Measurements from ENCODE around the gene KIF12. TPM values are rescaled to one million over a fixed set of nuclear protein-coding genes. Genes with fewer than 3 reads are reported as not detected.

The KIF12 gene
- total RNA-seq, 1 experiment from 2014 or later, result 54.6 TPM

DNA sequence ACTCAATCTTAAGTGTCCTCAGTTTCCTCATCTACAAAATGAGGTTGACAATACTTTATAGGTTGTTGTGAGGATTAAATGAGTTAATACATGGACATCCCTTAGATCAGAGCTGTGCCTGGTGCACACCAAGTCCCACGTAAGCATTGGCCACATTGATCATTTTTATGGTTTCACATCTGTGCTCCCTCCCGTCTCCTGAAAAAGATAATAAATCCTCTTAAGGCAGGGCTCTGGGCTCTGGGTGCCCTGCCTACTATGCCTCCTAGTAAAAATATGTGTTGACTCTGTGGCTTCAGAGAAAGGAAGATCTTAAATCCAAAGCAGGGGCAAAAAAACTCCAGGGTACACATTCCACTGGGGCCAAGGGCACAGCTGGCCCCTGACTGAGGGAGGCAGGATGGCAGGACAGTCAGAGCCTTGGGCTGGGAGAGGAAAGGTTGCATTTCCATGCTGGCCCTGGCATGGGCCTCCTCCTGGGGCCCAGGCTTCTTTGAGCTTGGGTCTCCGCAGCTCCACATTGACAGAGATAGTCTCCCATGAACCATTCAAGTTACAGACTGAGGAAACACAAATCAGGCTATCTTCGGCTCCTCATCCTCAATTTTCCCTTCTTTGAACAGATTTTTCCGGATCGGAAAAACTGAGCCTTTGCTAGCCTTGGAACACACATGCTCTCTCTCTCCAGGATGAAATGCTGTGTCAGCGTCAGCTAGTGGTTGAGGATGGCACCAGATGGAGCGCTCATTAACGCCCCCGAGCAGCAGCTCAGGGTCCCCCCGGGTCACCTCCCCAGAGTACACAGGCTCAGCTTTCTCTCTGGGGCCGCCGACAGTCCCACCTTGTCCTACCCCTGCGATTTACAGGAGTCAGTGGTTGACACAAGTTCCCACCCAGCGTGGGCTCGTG lies 22.4 kb upstream of the KIF12 start:
- POLR2A ChIA-PET, result no interaction called here
- CTCF ChIA-PET, result interaction anchor here (0.6 kb wide), 1 partner anchor 13 kb away, joined by 5 read pairs; no protein-coding TSS in a partner anchor
- TF ChIP-seq CTCF (IDR thresholded peaks at IDR 0.05; ENCODE audit: insufficient read depth in 1 of 2, low read depth in 1 of 2, low read length in 1 of 2, severe bottlenecking in 1 of 2, unreplicated experiment in 1 of 2), result no peak
- no peaks in the 10 kb centered on the region for H3K36me3 Mint-ChIP-seq (ENCODE audit: insufficient read depth, unreplicated experiment)
- peaks cover 11% of the 10 kb centered on the region for H3K9me3 Mint-ChIP-seq (ENCODE audit: unreplicated experiment)
- no peaks in the 10 kb centered on the region for H3K27me3 ChIP-seq (replicated peaks; ENCODE audit: control insufficient read depth, insufficient read depth, low read length)
- no peaks in the 10 kb centered on the region for H3K36me3 ChIP-seq (ENCODE audit: control insufficient read depth, insufficient read depth, low read length)
- BruUV-seq (replicated peaks), result no TSS peak
- peak in 1 of 2 experiments; percentile 23 for DNase-seq
- H3K4me3 Mint-ChIP-seq (ENCODE audit: unreplicated experiment), result no peak overlapping the region
- no peak overlapping the region for H3K27ac Mint-ChIP-seq (ENCODE audit: unreplicated experiment)
- peaks cover 60% of the 10 kb centered on the region for H3K4me1 ChIP-seq
- intact Hi-C loops (cut with micrococcal nuclease; ENCODE audit: unreplicated experiment), result no loop called here
- no peaks in the 10 kb centered on the region for H3K27me3 Mint-ChIP-seq (ENCODE audit: insufficient read depth, unreplicated experiment)
- H3K4me3 ChIP-seq (ENCODE audit: low read depth, low read length), result no peak overlapping the region
- H3K4me1 Mint-ChIP-seq (ENCODE audit: low read depth, unreplicated experiment), result peaks cover 35% of the 10 kb centered on the region
- no peaks in the 10 kb centered on the region for H3K9me3 ChIP-seq

DNA sequence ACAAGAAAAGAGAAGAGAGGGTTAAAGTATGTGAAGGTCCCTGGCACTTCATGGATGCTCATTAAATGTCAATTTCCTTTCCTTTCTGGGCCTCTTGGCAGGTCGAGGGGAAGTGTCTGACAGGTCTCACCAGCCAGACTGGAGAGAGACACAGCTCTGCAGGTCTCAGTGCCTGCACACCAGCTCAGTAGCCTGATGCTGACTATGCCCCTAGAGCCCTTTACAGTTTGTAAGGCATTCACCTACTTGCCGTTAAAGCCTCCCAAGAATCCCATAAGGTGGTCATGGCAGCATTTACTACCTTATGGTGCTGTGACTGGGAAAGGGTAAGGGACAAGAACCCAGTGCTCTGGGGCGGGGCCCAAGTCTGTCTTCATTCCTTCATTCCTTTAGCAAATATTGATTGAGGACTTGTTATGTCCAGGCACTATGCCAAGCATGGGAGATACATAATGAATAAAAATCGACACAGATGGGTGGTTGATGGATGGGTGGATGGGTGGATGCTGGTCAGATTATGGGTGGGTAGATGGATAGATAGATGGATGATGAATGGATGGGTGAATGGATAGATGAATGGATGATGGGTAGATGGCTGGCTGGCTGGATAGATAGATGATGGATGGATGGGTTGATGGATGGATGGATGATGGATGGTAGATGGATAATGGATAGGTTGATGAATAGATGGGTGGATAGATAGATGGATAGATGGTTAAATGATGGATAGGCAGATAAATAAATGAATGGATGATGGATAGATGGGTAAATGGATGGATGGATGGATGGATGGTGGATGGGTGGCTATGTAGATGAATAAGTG lies 21.3 kb upstream of the KIF12 start:
- Histone ChIP-seq H3K4me1 (peaks cover 64% of the 10 kb centered on the region), H3K4me3 (ENCODE audit: low read depth, low read length) (no peak overlapping the region), H3K36me3 (ENCODE audit: control insufficient read depth, insufficient read depth, low read length) (no peaks in the 10 kb centered on the region), H3K9me3 (no peaks in the 10 kb centered on the region), H3K27me3 (replicated peaks; ENCODE audit: control insufficient read depth, insufficient read depth, low read length) (no peaks in the 10 kb centered on the region)
- H3K9me3 Mint-ChIP-seq (ENCODE audit: unreplicated experiment), result peaks cover 11% of the 10 kb centered on the region
- BruUV-seq (replicated peaks), result no TSS peak
- ChIA-PET CTCF (interaction anchor here (0.5 to 2.8 kb wide), 2 partner anchors 12 to 154 kb away, joined by 4 to 16 read pairs; no protein-coding TSS in a partner anchor), POLR2A (no interaction called here)
- peaks cover 35% of the 10 kb centered on the region for H3K4me1 Mint-ChIP-seq (ENCODE audit: low read depth, unreplicated experiment)
- H3K27me3 Mint-ChIP-seq (ENCODE audit: insufficient read depth, unreplicated experiment), result no peaks in the 10 kb centered on the region
- H3K27ac Mint-ChIP-seq (ENCODE audit: unreplicated experiment), result no peak overlapping the region
- TF ChIP-seq CTCF (IDR thresholded peaks at IDR 0.05; ENCODE audit: insufficient read depth in 1 of 2, low read depth in 1 of 2, low read length in 1 of 2, severe bottlenecking in 1 of 2, unreplicated experiment in 1 of 2), result no peak
- no peaks in the 10 kb centered on the region for H3K36me3 Mint-ChIP-seq (ENCODE audit: insufficient read depth, unreplicated experiment)
- intact Hi-C loops (cut with micrococcal nuclease; ENCODE audit: unreplicated experiment), result no loop called here
- H3K4me3 Mint-ChIP-seq (ENCODE audit: unreplicated experiment), result no peak overlapping the region
- DNase-seq, result peak in 1 of 2 experiments; percentile 32
